ENCODE measurements around the gene LCOR. TPM values are rescaled to one million over a fixed set of nuclear protein-coding genes. Genes with fewer than 3 reads are reported as not detected.
"Not testable (repeated sequence)": the region's sequence is repeated elsewhere in the genome, so short reads cannot be mapped to it uniquely, and the experiment has no call there.

Gene LCOR
- total RNA-seq, 1 donor from 2014 or later, result 31.3 TPM

GRCh38 chr10:96922978-96923948 lies 91.2 kb downstream of the LCOR start:
- no peaks in the 10 kb centered on the region for H3K27me3 ChIP-seq (ENCODE audit: control insufficient read depth in 3 of 3, insufficient read depth in 3 of 3, low read length in 3 of 3)
- H3K27ac ChIP-seq (ENCODE audit: low read depth, low read length), result peak overlapping the region; percentile 27
- no peak overlapping the region for H3K4me3 ChIP-seq (ENCODE audit: low read length in 3 of 3)
- H3K9ac ChIP-seq (ENCODE audit: low read depth in 1 of 3, low read length in 3 of 3), result no peak overlapping the region
- H3K4me1 ChIP-seq (ENCODE audit: control insufficient read depth in 3 of 3, insufficient read depth in 3 of 3, low read length in 3 of 3), result peaks cover 11 to 18% (median 13%) of the 10 kb centered on the region in 3 donors
- no peaks in the 10 kb centered on the region for H3K36me3 ChIP-seq (ENCODE audit: control insufficient read depth in 3 of 3, insufficient read depth in 3 of 3, low read length in 3 of 3)
- no peaks in the 10 kb centered on the region for H3K9me3 ChIP-seq (ENCODE audit: control insufficient read depth in 3 of 3, low read length in 3 of 3)

- H3K4me1 ChIP-seq (ENCODE audit: control insufficient read depth in 3 of 3, insufficient read depth in 3 of 3, low read length in 3 of 3), result peaks cover 6 to 15% (median 8%) of the 10 kb centered on the region in 3 donors
- no peaks in the 10 kb centered on the region for H3K9me3 ChIP-seq (ENCODE audit: control insufficient read depth in 3 of 3, low read length in 3 of 3)
- no peaks in the 10 kb centered on the region for H3K27me3 ChIP-seq (ENCODE audit: control insufficient read depth in 3 of 3, insufficient read depth in 3 of 3, low read length in 3 of 3)
- H3K27ac ChIP-seq (ENCODE audit: low read depth, low read length), result no peak overlapping the region
- H3K9ac ChIP-seq (ENCODE audit: low read depth in 1 of 3, low read length in 3 of 3), result no peak overlapping the region
- H3K36me3 ChIP-seq (ENCODE audit: control insufficient read depth in 3 of 3, insufficient read depth in 3 of 3, low read length in 3 of 3), result no peaks in the 10 kb centered on the region
- H3K4me3 ChIP-seq (ENCODE audit: low read length in 3 of 3), result no peak overlapping the region
Measured at GRCh38 chr10:96924861-96925260, 92.8 kb downstream of the LCOR start.

- no peaks in the 10 kb centered on the region for H3K36me3 ChIP-seq (ENCODE audit: control insufficient read depth in 3 of 3, insufficient read depth in 3 of 3, low read length in 3 of 3)
- no peaks in the 10 kb centered on the region for H3K9me3 ChIP-seq (ENCODE audit: control insufficient read depth in 3 of 3, low read length in 3 of 3)
- H3K4me1 ChIP-seq (ENCODE audit: control insufficient read depth in 3 of 3, insufficient read depth in 3 of 3, low read length in 3 of 3), result peaks cover 0 to 5% (median 0%) of the 10 kb centered on the region in 3 donors
- no peak overlapping the region for H3K9ac ChIP-seq (ENCODE audit: low read depth in 1 of 3, low read length in 3 of 3)
- H3K27me3 ChIP-seq (ENCODE audit: control insufficient read depth in 3 of 3, insufficient read depth in 3 of 3, low read length in 3 of 3), result no peaks in the 10 kb centered on the region
- no peak overlapping the region for H3K27ac ChIP-seq (ENCODE audit: low read depth, low read length)
- no peak overlapping the region for H3K4me3 ChIP-seq (ENCODE audit: low read length in 3 of 3)
Measured at GRCh38 chr10:96930469-96930868, 98.4 kb downstream of the LCOR start.

GRCh38 chr10:96935148-96935547 lies 103.0 kb downstream of the LCOR start:
- no peak overlapping the region for H3K4me3 ChIP-seq (ENCODE audit: low read length in 3 of 3)
- no peaks in the 10 kb centered on the region for H3K9me3 ChIP-seq (ENCODE audit: control insufficient read depth in 3 of 3, low read length in 3 of 3)
- peaks cover 0 to 5% (median 0%) of the 10 kb centered on the region in 3 donors for H3K4me1 ChIP-seq (ENCODE audit: control insufficient read depth in 3 of 3, insufficient read depth in 3 of 3, low read length in 3 of 3)
- H3K36me3 ChIP-seq (ENCODE audit: control insufficient read depth in 3 of 3, insufficient read depth in 3 of 3, low read length in 3 of 3), result no peaks in the 10 kb centered on the region
- H3K9ac ChIP-seq (ENCODE audit: low read depth in 1 of 3, low read length in 3 of 3), result no peak overlapping the region
- peak overlapping the region; percentile 49 for H3K27ac ChIP-seq (ENCODE audit: low read depth, low read length)
- H3K27me3 ChIP-seq (ENCODE audit: control insufficient read depth in 3 of 3, insufficient read depth in 3 of 3, low read length in 3 of 3), result no peaks in the 10 kb centered on the region

GRCh38 chr10:96935810-96936209 lies 103.7 kb downstream of the LCOR start:
- H3K27ac ChIP-seq (ENCODE audit: low read depth, low read length), result peak overlapping the region; percentile 49
- no peak overlapping the region for H3K4me3 ChIP-seq (ENCODE audit: low read length in 3 of 3)
- H3K36me3 ChIP-seq (ENCODE audit: control insufficient read depth in 3 of 3, insufficient read depth in 3 of 3, low read length in 3 of 3), result no peaks in the 10 kb centered on the region
- no peak overlapping the region for H3K9ac ChIP-seq (ENCODE audit: low read depth in 1 of 3, low read length in 3 of 3)
- H3K9me3 ChIP-seq (ENCODE audit: control insufficient read depth in 3 of 3, low read length in 3 of 3), result no peaks in the 10 kb centered on the region
- peaks cover 0 to 5% (median 0%) of the 10 kb centered on the region in 3 donors for H3K4me1 ChIP-seq (ENCODE audit: control insufficient read depth in 3 of 3, insufficient read depth in 3 of 3, low read length in 3 of 3)
- no peaks in the 10 kb centered on the region for H3K27me3 ChIP-seq (ENCODE audit: control insufficient read depth in 3 of 3, insufficient read depth in 3 of 3, low read length in 3 of 3)

GRCh38 chr10:96943161-96943560 lies 111.1 kb downstream of the LCOR start:
- not testable (repeated sequence) for H3K9ac ChIP-seq (ENCODE audit: low read depth in 1 of 3, low read length in 3 of 3); H3K9me3 ChIP-seq (ENCODE audit: control insufficient read depth in 3 of 3, low read length in 3 of 3); H3K4me1 ChIP-seq (ENCODE audit: control insufficient read depth in 3 of 3, insufficient read depth in 3 of 3, low read length in 3 of 3); H3K36me3 ChIP-seq (ENCODE audit: control insufficient read depth in 3 of 3, insufficient read depth in 3 of 3, low read length in 3 of 3); H3K27ac ChIP-seq (ENCODE audit: low read depth, low read length); H3K4me3 ChIP-seq (ENCODE audit: low read length in 3 of 3); H3K27me3 ChIP-seq (ENCODE audit: control insufficient read depth in 3 of 3, insufficient read depth in 3 of 3, low read length in 3 of 3)

GRCh38 chr10:96947036-96947435 lies 114.9 kb downstream of the LCOR start:
- Histone ChIP-seq H3K36me3 (ENCODE audit: control insufficient read depth in 3 of 3, insufficient read depth in 3 of 3, low read length in 3 of 3) (no peaks in the 10 kb centered on the region), H3K4me1 (ENCODE audit: control insufficient read depth in 3 of 3, insufficient read depth in 3 of 3, low read length in 3 of 3) (peaks cover 4 to 10% (median 9%) of the 10 kb centered on the region in 3 donors), H3K4me3 (ENCODE audit: low read length in 3 of 3) (peak overlapping the region in 2 of 3 donors; percentile 18 to 38), H3K9me3 (ENCODE audit: control insufficient read depth in 3 of 3, low read length in 3 of 3) (no peaks in the 10 kb centered on the region), H3K9ac (ENCODE audit: low read depth in 1 of 3, low read length in 3 of 3) (peak overlapping the region in 1 of 3 donors; percentile 34), H3K27ac (ENCODE audit: low read depth, low read length) (peak overlapping the region; percentile 87), H3K27me3 (ENCODE audit: control insufficient read depth in 3 of 3, insufficient read depth in 3 of 3, low read length in 3 of 3) (no peaks in the 10 kb centered on the region)

- Histone ChIP-seq H3K36me3 (ENCODE audit: control insufficient read depth in 3 of 3, insufficient read depth in 3 of 3, low read length in 3 of 3) (no peaks in the 10 kb centered on the region), H3K4me3 (ENCODE audit: low read length in 3 of 3) (no peak overlapping the region), H3K27me3 (ENCODE audit: control insufficient read depth in 3 of 3, insufficient read depth in 3 of 3, low read length in 3 of 3) (no peaks in the 10 kb centered on the region), H3K4me1 (ENCODE audit: control insufficient read depth in 3 of 3, insufficient read depth in 3 of 3, low read length in 3 of 3) (peaks cover 4 to 10% (median 9%) of the 10 kb centered on the region in 3 donors), H3K27ac (ENCODE audit: low read depth, low read length) (peak overlapping the region; percentile 45), H3K9ac (ENCODE audit: low read depth in 1 of 3, low read length in 3 of 3) (peak overlapping the region in 1 of 3 donors; percentile 2), H3K9me3 (ENCODE audit: control insufficient read depth in 3 of 3, low read length in 3 of 3) (no peaks in the 10 kb centered on the region)
Measured at GRCh38 chr10:96949039-96949683, 117.1 kb downstream of the LCOR start.

GRCh38 chr10:96951954-96952353 lies 119.9 kb downstream of the LCOR start:
- no peak overlapping the region for H3K4me3 ChIP-seq (ENCODE audit: low read length in 3 of 3)
- H3K27me3 ChIP-seq (ENCODE audit: control insufficient read depth in 3 of 3, insufficient read depth in 3 of 3, low read length in 3 of 3), result no peaks in the 10 kb centered on the region
- peaks cover 6 to 17% (median 12%) of the 10 kb centered on the region in 3 donors for H3K36me3 ChIP-seq (ENCODE audit: control insufficient read depth in 3 of 3, insufficient read depth in 3 of 3, low read length in 3 of 3)
- H3K4me1 ChIP-seq (ENCODE audit: control insufficient read depth in 3 of 3, insufficient read depth in 3 of 3, low read length in 3 of 3), result peaks cover 4 to 11% (median 10%) of the 10 kb centered on the region in 3 donors
- peak overlapping the region; percentile 16 for H3K27ac ChIP-seq (ENCODE audit: low read depth, low read length)
- no peaks in the 10 kb centered on the region for H3K9me3 ChIP-seq (ENCODE audit: control insufficient read depth in 3 of 3, low read length in 3 of 3)
- no peak overlapping the region for H3K9ac ChIP-seq (ENCODE audit: low read depth in 1 of 3, low read length in 3 of 3)

- Histone ChIP-seq H3K4me3 (ENCODE audit: low read length in 3 of 3) (no peak overlapping the region), H3K27me3 (ENCODE audit: control insufficient read depth in 3 of 3, insufficient read depth in 3 of 3, low read length in 3 of 3) (no peaks in the 10 kb centered on the region), H3K27ac (ENCODE audit: low read depth, low read length) (no peak overlapping the region), H3K9ac (ENCODE audit: low read depth in 1 of 3, low read length in 3 of 3) (no peak overlapping the region), H3K4me1 (ENCODE audit: control insufficient read depth in 3 of 3, insufficient read depth in 3 of 3, low read length in 3 of 3) (peaks cover 3 to 7% (median 5%) of the 10 kb centered on the region in 3 donors), H3K36me3 (ENCODE audit: control insufficient read depth in 3 of 3, insufficient read depth in 3 of 3, low read length in 3 of 3) (peaks cover 6 to 17% (median 12%) of the 10 kb centered on the region in 3 donors), H3K9me3 (ENCODE audit: control insufficient read depth in 3 of 3, low read length in 3 of 3) (no peaks in the 10 kb centered on the region)
Measured at GRCh38 chr10:96955794-96956193, 123.7 kb downstream of the LCOR start.

Data from skeletal muscle tissue (tissue), 4 donors.